CD4-positive, alpha-beta T cell (primary cell): ENCODE results near the gene PPP2R3A. TPM values are rescaled to one million over a fixed set of nuclear protein-coding genes. Genes with fewer than 3 reads are reported as not detected.

ENCODE experiments used
- ATAC-seq: fragments of 200-7000 bp; cut with Tn5 transposase; one replicate; pipeline ENCODE4 v1.10.0; 2022; ENCODE audit warnings: mild to moderate bottlenecking; ENCODE audit not compliant: poor library complexity
- CTCF ChIA-PET: fragments of 350-600 bp; sonication (Branson Sonifier 250); formaldehyde crosslinking; loops from one replicate; lab custom pipeline; 2021; ENCODE audit warnings: antibody characterized with exemption, inconsistent platforms; lab: Charles Lee
- POLR2A ChIA-PET: fragments of 350-600 bp; sonication (Branson Sonifier 250); formaldehyde crosslinking; loops from one replicate; lab custom pipeline; 2021; ENCODE audit warnings: antibody characterized with exemption, inconsistent platforms; lab: Charles Lee
- DNase-seq, 14 experiments: peaks; one replicate each; pipeline ENCODE4 v3.0.0-alpha.2; 2013 to 2020; ENCODE audit warnings: mixed read lengths in 2 of 14
- H3K27ac ChIP-seq, 2 donors: one replicate each; pipeline versions ENCODE4 v1.5.1 to v1.7.0; 2013; ENCODE audit warnings: low read length in 2 of 2, low read depth in 1 of 2, mild to moderate bottlenecking in 1 of 2
- H3K27me3 ChIP-seq, 2 experiments: 1 replicate in 1 of 2; 2 replicates in 1 of 2; pipeline versions ENCODE4 v1.6.1 to v1.7.0; 2013; ENCODE audit warnings: low read length in 2 of 2, control low read depth in 1 of 2, mild to moderate bottlenecking in 1 of 2, moderate library complexity in 1 of 2; ENCODE audit not compliant: insufficient read depth in 2 of 2, control insufficient read depth in 1 of 2
- H3K36me3 ChIP-seq: one replicate; pipeline ENCODE4 v1.6.1; 2013; ENCODE audit warnings: low read length, control low read depth; ENCODE audit not compliant: insufficient read depth
- H3K4me1 ChIP-seq: one replicate; pipeline ENCODE4 v1.6.1; 2013; ENCODE audit warnings: low read length, control low read depth; ENCODE audit not compliant: insufficient read depth
- H3K4me3 ChIP-seq: one replicate; pipeline ENCODE4 v1.5.1; 2013; ENCODE audit warnings: mild to moderate bottlenecking, low read length, moderate library complexity
- H3K9me3 ChIP-seq, 2 experiments: 1 replicate in 1 of 2; 2 replicates in 1 of 2; pipeline versions ENCODE4 v1.6.1 to v1.7.0; 2013; ENCODE audit warnings: low read length in 2 of 2, mild to moderate bottlenecking in 2 of 2, control low read depth in 1 of 2, moderate library complexity in 1 of 2; ENCODE audit not compliant: control insufficient read depth in 1 of 2, insufficient read depth in 1 of 2
- H3K27ac Mint-ChIP-seq: one replicate; pipeline ENCODE4 v1.8.0; 2020; ENCODE audit warnings: mixed read lengths
- H3K27me3 Mint-ChIP-seq: one replicate; pipeline ENCODE4 v1.8.0; 2021; ENCODE audit warnings: mixed read lengths
- H3K36me3 Mint-ChIP-seq: one replicate; pipeline ENCODE4 v1.8.0; 2021; ENCODE audit warnings: low read depth, mixed read lengths
- H3K4me1 Mint-ChIP-seq: one replicate; pipeline ENCODE4 v1.8.0; 2021; ENCODE audit warnings: low read depth, mixed read lengths
- H3K4me3 Mint-ChIP-seq: one replicate; pipeline ENCODE4 v1.8.0; 2020; ENCODE audit warnings: mild to moderate bottlenecking, mixed read lengths
- H3K9me3 Mint-ChIP-seq: one replicate; pipeline ENCODE4 v1.8.0; 2020; ENCODE audit warnings: mixed read lengths
- CTCF ChIP-seq: fragments of 200-600 bp; IDR thresholded peaks from one replicate; pipeline ENCODE4 v1.8.0; 2022; ENCODE audit warnings: antibody characterized with exemption, mild to moderate bottlenecking
- intact Hi-C, 2 experiments: fragments of 100-400 bp; cut with DNase I in 1 of 2; cut with micrococcal nuclease in 1 of 2; formaldehyde crosslinking; loops; one replicate each; pipeline versions ENCODE4 v1.15.1 to v1.9.0; 2023 to 2025; cut with DNase I, micrococcal nuclease
- total RNA-seq, 174 experiments: library from RNA in 2 of 174; stranded (reverse) in 2 of 174; gene quantifications; one replicate each; pipeline ENCODE4 v1.2.3 and lab custom pipeline; 2021 to 2026

PPP2R3A gene
- total RNA-seq, 2 experiments from 2014 or later, result 0.14 to 0.31 TPM

GRCh38 chr3:135920275-135920674 is 45.3 kb upstream of the PPP2R3A start:
- ChIA-PET CTCF (no interaction called here), POLR2A (no interaction called here)
- peaks cover 27% of the 10 kb centered on the region for H3K27me3 Mint-ChIP-seq
- ATAC-seq (no peak), DNase-seq (no peak)
- no peak for TF ChIP-seq CTCF
- H3K4me3 Mint-ChIP-seq, result no peak overlapping the region
- no peaks in the 10 kb centered on the region for H3K9me3 ChIP-seq
- H3K9me3 Mint-ChIP-seq, result no peaks in the 10 kb centered on the region
- H3K36me3 Mint-ChIP-seq, result no peaks in the 10 kb centered on the region
- intact Hi-C loops, result no loop called here
- no peaks in the 10 kb centered on the region for H3K4me1 Mint-ChIP-seq
- no peak overlapping the region for H3K4me3 ChIP-seq
- no peaks in the 10 kb centered on the region for H3K36me3 ChIP-seq
- no peaks in the 10 kb centered on the region for H3K4me1 ChIP-seq
- H3K27ac ChIP-seq, result no peak overlapping the region
- H3K27ac Mint-ChIP-seq, result no peak overlapping the region
- H3K27me3 ChIP-seq, result peaks cover 0 to 3% of the 10 kb centered on the region in 2 experiments

DNA sequence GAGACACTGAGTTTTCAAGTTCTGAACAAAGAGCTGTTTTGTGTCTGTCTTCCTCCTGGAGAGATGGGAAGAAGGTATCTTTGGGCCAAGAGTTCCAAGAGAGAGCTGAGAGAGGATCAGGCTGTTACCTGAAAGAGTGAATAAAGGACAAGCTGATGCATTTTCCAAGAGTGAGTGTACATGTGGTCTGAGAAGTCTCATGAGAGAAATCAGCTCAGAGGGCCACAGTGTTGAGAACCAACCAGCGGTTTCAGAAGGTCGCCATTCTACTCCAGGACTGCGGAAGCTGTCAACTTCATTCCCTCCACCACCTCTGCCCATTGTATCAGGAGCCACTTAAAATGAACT is 42.7 kb upstream of the PPP2R3A start:
- CTCF ChIA-PET, result no interaction called here

GRCh38 chr3:135924506-135924905 is 41.0 kb upstream of the PPP2R3A start:
- no peaks in the 10 kb centered on the region for H3K4me1 Mint-ChIP-seq
- Histone ChIP-seq H3K4me1 (no peaks in the 10 kb centered on the region), H3K9me3 (no peaks in the 10 kb centered on the region), H3K36me3 (no peaks in the 10 kb centered on the region), H3K27ac (no peak overlapping the region), H3K4me3 (no peak overlapping the region), H3K27me3 (peaks cover 0 to 3% of the 10 kb centered on the region in 2 experiments)
- DNase-seq (no peak), ATAC-seq (no peak)
- intact Hi-C loops, result no loop called here
- POLR2A ChIA-PET, result no interaction called here
- CTCF ChIA-PET, result no interaction called here
- H3K27me3 Mint-ChIP-seq, result peaks cover 18% of the 10 kb centered on the region
- no peaks in the 10 kb centered on the region for H3K36me3 Mint-ChIP-seq
- no peak for TF ChIP-seq CTCF
- H3K4me3 Mint-ChIP-seq, result no peak overlapping the region
- H3K27ac Mint-ChIP-seq, result no peak overlapping the region
- H3K9me3 Mint-ChIP-seq, result no peaks in the 10 kb centered on the region

More for the DNA sequence above, 42.7 kb upstream of the PPP2R3A start:
- Histone ChIP-seq H3K36me3 (no peaks in the 10 kb centered on the region), H3K27me3 (peaks cover 0 to 3% of the 10 kb centered on the region in 2 experiments), H3K4me1 (no peaks in the 10 kb centered on the region), H3K9me3 (no peaks in the 10 kb centered on the region), H3K4me3 (no peak overlapping the region), H3K27ac (no peak overlapping the region)
- POLR2A ChIA-PET, result no interaction called here
- ATAC-seq, result no peak
- no peak for TF ChIP-seq CTCF
- Mint-ChIP-seq H3K4me3 (no peak overlapping the region), H3K9me3 (no peaks in the 10 kb centered on the region), H3K4me1 (no peaks in the 10 kb centered on the region), H3K27me3 (peaks cover 19% of the 10 kb centered on the region), H3K36me3 (no peaks in the 10 kb centered on the region), H3K27ac (no peak overlapping the region)
- DNase-seq, result no peak
- intact Hi-C loops, result no loop called here
